IgD-negative memory B cell (primary cell): ENCODE measurements around the gene TLE7. TPM values are rescaled to one million over a fixed set of nuclear protein-coding genes. Genes with fewer than 3 reads are reported as not detected.

Source experiments
- H3K27ac Mint-ChIP-seq, 3 donors: one replicate each; pipeline ENCODE4 v1.8.0; 2020 to 2022; ENCODE audit warnings: mild to moderate bottlenecking in 3 of 3, mixed read lengths in 3 of 3, moderate library complexity in 1 of 3
- H3K27me3 Mint-ChIP-seq: one replicate; pipeline ENCODE4 v1.8.0; 2021; ENCODE audit warnings: mixed read lengths
- H3K36me3 Mint-ChIP-seq: one replicate; pipeline ENCODE4 v1.8.0; 2020; ENCODE audit warnings: mild to moderate bottlenecking, mixed read lengths
- H3K4me1 Mint-ChIP-seq, 3 donors: one replicate each; pipeline ENCODE4 v1.8.0; 2020 to 2022; ENCODE audit warnings: mixed read lengths in 3 of 3, mild to moderate bottlenecking in 1 of 3
- H3K4me3 Mint-ChIP-seq, 4 donors: one replicate each; pipeline ENCODE4 v1.8.0; 2020 to 2022; ENCODE audit warnings: mild to moderate bottlenecking in 4 of 4, mixed read lengths in 4 of 4, moderate library complexity in 3 of 4
- H3K9me3 Mint-ChIP-seq, 3 donors: one replicate each; pipeline ENCODE4 v1.8.0; 2020 to 2021; ENCODE audit warnings: mixed read lengths in 3 of 3, mild to moderate bottlenecking in 1 of 3
- polyA plus RNA-seq: library from polyadenylated mRNA; unstranded; fragments of 300-500 nt; fragmentation: Illumina TruSeq; gene quantifications from one replicate; pipeline ENCODE4 v1.2.3, GENCODE V29; 2021

Gene TLE7
- polyA plus RNA-seq: not detected

DNA sequence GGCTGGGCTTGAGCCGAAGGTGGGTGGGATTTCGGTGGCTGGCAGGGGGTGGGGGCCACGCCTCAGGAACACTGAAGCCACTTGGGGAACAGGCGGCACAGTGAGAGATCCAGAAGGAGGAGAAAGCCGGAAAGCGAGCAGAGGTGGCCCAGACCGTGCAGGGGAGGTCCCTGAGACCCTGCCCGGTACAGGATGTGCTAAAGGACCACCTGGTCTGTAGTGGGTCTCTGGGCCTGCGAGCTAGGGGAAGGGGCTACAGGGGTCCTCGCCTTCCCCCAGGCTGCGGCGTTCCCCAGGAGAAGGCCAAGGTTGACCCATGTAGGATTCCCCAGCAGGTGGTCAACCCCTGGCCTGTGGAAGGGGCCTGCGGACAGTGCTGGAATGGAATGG lies at the start of gene TLE7:
TLE7 (minus strand) TSS at position 4 of the 390 bp plus-strand sequence. CDS start 8,730 bp downstream, outside the sequence.
- no peak within 1 kb of the TSS for H3K4me3 Mint-ChIP-seq
- H3K27me3 Mint-ChIP-seq: peaks cover 9% of the 10 kb centered on the region
- H3K4me1 Mint-ChIP-seq: no peaks in the 10 kb centered on the region
- H3K9me3 Mint-ChIP-seq: peaks cover 6 to 14% (median 13%) of the 10 kb centered on the region in 3 donors
- H3K36me3 Mint-ChIP-seq: no peaks in the 10 kb centered on the region
- no peak within 1 kb of the TSS for H3K27ac Mint-ChIP-seq

DNA sequence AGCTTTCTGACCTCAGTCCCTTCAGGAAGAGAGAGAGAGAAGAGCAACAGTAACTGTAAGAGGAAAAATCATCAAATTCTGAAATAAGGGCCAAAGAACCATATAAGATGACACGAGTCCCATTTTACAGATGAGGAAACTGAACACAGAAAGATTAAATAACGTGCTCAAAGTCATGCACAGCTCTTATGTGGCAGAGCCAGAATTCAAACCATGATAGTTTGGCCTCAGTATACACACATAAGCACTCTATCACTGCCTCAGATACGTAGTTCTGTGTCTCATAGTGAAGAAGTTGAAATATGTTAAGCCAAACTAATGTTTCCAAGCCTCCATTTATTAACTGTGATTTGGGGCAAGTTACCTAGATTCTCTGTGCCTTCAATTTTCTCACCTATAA lies 49.2 kb upstream of the TLE7 start:
- H3K27ac Mint-ChIP-seq: no peak overlapping the region
- peaks cover 0 to 2% (median 0%) of the 10 kb centered on the region in 3 donors for H3K9me3 Mint-ChIP-seq
- H3K4me1 Mint-ChIP-seq: no peaks in the 10 kb centered on the region
- H3K27me3 Mint-ChIP-seq: peaks cover 6% of the 10 kb centered on the region
- H3K4me3 Mint-ChIP-seq: no peak overlapping the region
- no peaks in the 10 kb centered on the region for H3K36me3 Mint-ChIP-seq

DNA sequence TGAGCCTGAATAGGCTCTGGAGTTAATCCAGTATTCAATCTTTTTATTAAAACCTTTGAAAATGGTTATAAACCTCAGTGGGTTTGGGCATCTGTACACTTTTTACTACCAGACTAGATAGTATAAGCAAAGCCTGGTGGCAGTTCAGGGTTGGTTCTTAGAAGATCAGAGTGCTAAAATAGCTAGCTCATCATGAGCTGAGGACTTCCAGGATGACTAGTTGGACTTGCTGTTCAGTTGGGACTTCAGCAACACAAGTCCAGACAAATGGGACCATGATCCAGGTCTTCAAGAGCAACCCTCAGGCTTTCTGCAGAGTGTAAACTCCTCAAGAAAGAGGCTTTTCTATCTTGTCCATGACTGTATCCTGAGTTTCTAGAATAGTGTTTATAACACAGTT lies 48.5 kb upstream of the TLE7 start:
- H3K27ac Mint-ChIP-seq: no peak overlapping the region
- peaks cover 0 to 2% (median 0%) of the 10 kb centered on the region in 3 donors for H3K9me3 Mint-ChIP-seq
- no peaks in the 10 kb centered on the region for H3K36me3 Mint-ChIP-seq
- no peaks in the 10 kb centered on the region for H3K4me1 Mint-ChIP-seq
- H3K4me3 Mint-ChIP-seq: no peak overlapping the region
- H3K27me3 Mint-ChIP-seq: peaks cover 6% of the 10 kb centered on the region

DNA sequence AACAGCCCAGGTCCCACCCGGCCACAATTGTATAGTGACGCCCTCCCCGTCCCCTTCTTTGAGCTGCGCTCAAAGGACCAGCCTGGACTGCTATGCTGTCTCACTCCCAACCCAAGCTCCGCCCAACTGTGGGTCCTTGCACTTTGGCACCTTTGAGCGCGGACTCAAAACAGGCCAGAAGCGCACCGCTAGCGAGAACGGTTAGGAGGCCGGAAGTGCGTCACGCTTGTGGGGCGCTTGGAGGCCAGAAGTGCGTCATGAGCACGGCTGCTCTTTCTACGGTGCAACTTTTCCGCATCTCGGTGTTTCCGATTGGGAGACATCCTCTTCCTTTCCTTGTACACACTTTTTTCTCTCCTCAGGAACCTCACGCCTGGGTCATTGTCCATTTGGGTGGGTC lies 47.3 kb upstream of the TLE7 start, which contains the start of gene ZNF19:
ZNF19 (minus strand) TSS at position 203 of the 400 bp plus-strand sequence. CDS start 7,210 bp downstream, outside the sequence.
- H3K36me3 Mint-ChIP-seq: no peaks in the 10 kb centered on the region
- peaks cover 0 to 2% (median 0%) of the 10 kb centered on the region in 3 donors for H3K9me3 Mint-ChIP-seq
- peaks cover 6% of the 10 kb centered on the region for H3K27me3 Mint-ChIP-seq
- no peak within 1 kb of the TSS for H3K4me3 Mint-ChIP-seq
- H3K4me1 Mint-ChIP-seq: peaks cover 5 to 6% (median 6%) of the 10 kb centered on the region in 3 donors
- H3K27ac Mint-ChIP-seq: no peak within 1 kb of the TSS

DNA sequence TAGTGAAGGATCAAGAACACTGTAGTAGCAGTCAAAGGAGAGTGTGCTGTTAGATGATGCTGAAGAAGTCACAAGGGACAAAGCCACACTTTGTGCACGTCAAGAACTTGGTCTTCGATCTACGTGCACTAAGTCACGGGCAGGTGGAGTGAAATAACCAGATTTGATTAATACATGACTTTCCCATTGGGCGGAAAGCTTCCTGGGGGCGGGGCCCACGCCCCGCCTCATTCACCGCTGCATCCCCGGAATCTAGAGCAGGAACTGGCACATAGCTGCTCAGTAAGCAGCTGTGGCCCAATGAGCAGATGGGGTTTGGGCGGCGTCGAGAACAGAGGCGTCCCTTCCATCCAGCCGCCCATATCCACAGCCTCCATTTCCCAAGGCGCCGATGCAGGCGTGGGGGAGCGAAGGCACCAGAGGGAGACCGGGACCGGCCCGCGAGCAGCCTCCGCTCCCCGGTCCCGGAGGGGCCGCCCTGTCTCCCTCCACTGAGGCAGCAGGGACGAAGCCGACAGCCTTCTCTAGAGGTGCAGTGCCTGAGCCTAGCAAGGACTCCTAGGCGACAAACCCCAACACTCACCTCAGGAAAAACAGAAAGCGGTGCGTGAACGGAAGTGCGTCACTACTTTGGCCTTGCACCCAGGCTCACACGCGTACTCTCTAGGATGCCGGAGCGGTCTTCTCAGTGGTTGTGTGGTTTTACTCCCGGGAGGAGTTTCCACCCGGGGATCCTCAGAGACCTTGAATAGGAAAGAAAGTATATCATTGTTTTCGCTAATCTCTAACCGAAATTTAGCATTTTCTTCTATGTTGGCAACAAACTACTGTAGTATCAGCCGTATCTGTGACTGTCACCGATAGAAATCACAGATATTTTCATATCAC lies 42.4 kb upstream of the TLE7 start:
- H3K36me3 Mint-ChIP-seq: peaks cover 12% of the 10 kb centered on the region
- H3K27ac Mint-ChIP-seq: peak overlapping the region; percentile 84 to 95 (median 90)
- H3K4me1 Mint-ChIP-seq: peaks cover 14 to 15% (median 15%) of the 10 kb centered on the region in 3 donors
- H3K27me3 Mint-ChIP-seq: peaks cover 3% of the 10 kb centered on the region
- H3K9me3 Mint-ChIP-seq: peaks cover 0 to 2% (median 0%) of the 10 kb centered on the region in 3 donors
- peak overlapping the region; percentile 79 to 95 (median 90) for H3K4me3 Mint-ChIP-seq

DNA sequence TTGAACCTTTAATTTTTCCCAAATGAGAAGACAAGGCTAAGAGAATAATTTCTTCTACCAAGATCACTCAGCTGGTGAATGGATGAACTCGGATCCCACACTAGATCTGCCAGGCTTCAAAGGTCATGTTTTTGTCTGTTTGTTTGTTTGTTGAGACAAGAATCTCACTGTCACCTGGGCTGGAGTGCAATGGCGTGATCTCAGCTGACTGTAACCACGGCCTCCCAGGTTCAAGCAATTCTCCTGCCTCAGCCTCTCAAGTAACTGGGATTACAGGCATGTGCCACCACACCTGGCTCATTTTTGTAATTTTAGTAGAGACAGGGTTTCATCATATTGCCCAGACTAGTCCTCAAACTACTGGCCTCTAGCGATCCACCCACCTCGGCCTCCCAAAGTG lies 40.7 kb upstream of the TLE7 start:
- Mint-ChIP-seq H3K36me3 (peaks cover 15% of the 10 kb centered on the region), H3K27ac (peak overlapping the region; percentile 41 to 95 (median 84)), H3K4me1 (peaks cover 14 to 16% (median 15%) of the 10 kb centered on the region in 3 donors), H3K27me3 (no peaks in the 10 kb centered on the region), H3K9me3 (peaks cover 0 to 2% (median 0%) of the 10 kb centered on the region in 3 donors), H3K4me3 (peak overlapping the region in 1 of 4 donors; percentile 24)

DNA sequence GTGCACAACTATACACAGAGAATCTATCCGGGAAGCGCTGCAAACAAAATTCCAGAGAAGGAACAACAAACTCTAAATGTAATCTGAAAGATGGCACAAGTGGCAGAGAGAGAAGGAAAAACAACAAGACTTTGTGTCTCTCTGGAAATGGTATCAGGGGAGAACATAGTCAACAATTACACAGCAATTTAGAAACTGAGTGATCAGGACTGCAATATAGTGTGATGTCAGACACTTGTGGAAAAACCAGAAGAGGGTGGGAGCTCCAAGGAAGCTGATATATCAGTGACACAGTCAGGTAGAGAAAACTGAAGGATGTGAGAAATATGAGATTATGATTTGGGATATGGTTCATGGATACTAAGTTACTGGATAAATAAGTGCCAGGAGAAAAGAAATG lies 39.1 kb upstream of the TLE7 start:
- peak overlapping the region in 1 of 4 donors; percentile 18 for H3K4me3 Mint-ChIP-seq
- H3K36me3 Mint-ChIP-seq: peaks cover 18% of the 10 kb centered on the region
- no peaks in the 10 kb centered on the region for H3K9me3 Mint-ChIP-seq
- H3K27ac Mint-ChIP-seq: peak overlapping the region in 1 of 3 donors; percentile 19
- no peaks in the 10 kb centered on the region for H3K27me3 Mint-ChIP-seq
- peaks cover 14 to 17% (median 15%) of the 10 kb centered on the region in 3 donors for H3K4me1 Mint-ChIP-seq

DNA sequence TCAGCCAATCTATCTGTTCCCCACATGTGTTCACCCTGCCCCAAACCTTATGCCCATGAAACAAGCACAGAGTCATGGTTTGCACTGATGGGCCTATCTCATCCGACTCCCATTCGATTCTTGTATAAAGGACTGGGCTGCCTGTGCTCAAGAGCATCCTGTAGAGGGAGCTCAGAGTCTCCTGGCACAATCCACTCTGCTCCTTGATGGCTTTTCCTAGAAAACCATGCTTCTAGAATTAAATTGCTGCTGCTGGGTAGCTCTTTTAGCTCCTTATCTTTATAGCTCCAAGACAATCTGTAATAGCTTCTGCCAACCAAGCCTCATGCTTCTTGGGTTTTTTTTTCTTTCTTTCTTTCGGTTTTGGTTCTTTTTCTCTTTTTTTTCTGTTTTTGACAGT lies 37.6 kb upstream of the TLE7 start:
- Mint-ChIP-seq H3K27ac (no peak overlapping the region), H3K27me3 (no peaks in the 10 kb centered on the region), H3K4me3 (no peak overlapping the region), H3K4me1 (peaks cover 8 to 11% (median 9%) of the 10 kb centered on the region in 3 donors), H3K36me3 (peaks cover 26% of the 10 kb centered on the region), H3K9me3 (no peaks in the 10 kb centered on the region)

DNA sequence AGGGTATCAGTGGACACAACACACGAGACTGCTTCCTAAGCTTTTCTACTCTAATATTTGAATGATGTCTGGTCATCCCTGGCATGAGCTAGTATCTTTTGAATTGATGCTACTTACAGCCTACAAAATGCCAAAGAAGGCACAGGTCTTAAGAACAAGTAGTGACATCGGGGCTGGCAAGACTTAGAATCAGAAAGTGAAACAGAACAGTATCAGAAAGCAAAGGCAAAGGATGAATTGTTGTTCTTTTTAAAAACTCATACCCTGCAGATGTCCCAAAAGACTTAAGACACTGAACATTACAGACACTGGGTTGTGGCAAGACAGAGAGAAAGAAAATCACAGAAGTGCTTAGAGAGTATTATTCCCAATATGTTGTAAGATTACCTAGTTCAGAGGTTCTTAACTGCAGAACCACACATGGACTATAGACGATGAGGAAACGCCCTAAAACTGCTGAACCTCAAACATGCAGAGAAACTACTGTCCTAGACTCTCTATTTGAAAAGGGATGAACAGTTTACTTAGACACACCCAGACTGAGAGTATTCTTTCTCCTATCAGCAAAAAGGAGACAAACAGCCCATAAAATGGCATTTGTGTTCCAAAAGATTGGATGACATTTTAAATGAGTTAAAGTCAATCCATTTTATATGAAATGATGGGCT lies 34.7 kb upstream of the TLE7 start:
- H3K36me3 Mint-ChIP-seq: peaks cover 29% of the 10 kb centered on the region
- H3K27ac Mint-ChIP-seq: no peak overlapping the region
- peak overlapping the region in 1 of 4 donors; percentile 10 for H3K4me3 Mint-ChIP-seq
- no peaks in the 10 kb centered on the region for H3K9me3 Mint-ChIP-seq
- peaks cover 0 to 6% (median under 1%) of the 10 kb centered on the region in 3 donors for H3K4me1 Mint-ChIP-seq
- H3K27me3 Mint-ChIP-seq: no peaks in the 10 kb centered on the region

DNA sequence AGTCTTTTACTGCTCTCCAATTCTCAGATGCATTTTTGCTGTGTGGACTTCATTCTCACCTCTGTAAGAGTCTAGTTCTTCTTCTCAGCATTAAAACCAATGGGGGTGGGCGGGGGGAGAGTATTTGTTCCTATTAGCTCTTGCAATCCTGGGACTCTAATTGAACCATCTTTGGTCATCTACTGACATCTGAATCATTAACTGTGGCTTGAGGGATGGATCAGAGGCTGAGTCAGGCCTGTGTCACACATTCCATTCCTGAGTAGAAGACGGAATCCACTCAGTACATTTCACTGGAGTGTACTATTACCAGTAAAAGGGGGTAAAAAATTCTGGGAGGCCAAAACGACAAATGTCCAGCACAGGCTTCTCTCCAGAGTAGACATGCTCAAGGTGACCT lies 33.0 kb upstream of the TLE7 start:
- no peaks in the 10 kb centered on the region for H3K9me3 Mint-ChIP-seq
- no peaks in the 10 kb centered on the region for H3K27me3 Mint-ChIP-seq
- no peak overlapping the region for H3K27ac Mint-ChIP-seq
- H3K4me3 Mint-ChIP-seq: no peak overlapping the region
- peaks cover 0 to 2% (median 0%) of the 10 kb centered on the region in 3 donors for H3K4me1 Mint-ChIP-seq
- peaks cover 24% of the 10 kb centered on the region for H3K36me3 Mint-ChIP-seq

DNA sequence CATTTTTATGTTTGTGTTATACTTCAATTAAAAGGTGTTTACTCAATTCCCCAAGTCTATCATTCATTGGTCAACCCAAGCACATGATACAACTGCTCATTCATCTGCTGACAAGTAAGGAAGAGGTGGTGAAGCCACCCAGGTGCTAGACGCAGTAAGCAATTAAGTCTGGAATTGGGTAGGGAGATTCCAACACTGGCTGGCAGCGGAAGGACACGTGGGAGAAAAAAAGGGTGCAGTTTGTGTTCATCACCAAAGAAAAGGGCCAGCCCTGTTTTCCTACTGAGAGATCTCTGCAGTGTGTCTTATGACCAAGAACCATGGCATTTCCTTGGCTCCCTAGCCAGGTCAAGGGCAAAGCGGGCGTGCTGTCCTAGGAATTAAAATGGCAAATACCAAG lies 32.0 kb upstream of the TLE7 start:
- Mint-ChIP-seq H3K9me3 (no peaks in the 10 kb centered on the region), H3K36me3 (peaks cover 25% of the 10 kb centered on the region), H3K4me3 (no peak overlapping the region), H3K27ac (no peak overlapping the region), H3K4me1 (peaks cover 0 to 2% (median 0%) of the 10 kb centered on the region in 3 donors), H3K27me3 (no peaks in the 10 kb centered on the region)

DNA sequence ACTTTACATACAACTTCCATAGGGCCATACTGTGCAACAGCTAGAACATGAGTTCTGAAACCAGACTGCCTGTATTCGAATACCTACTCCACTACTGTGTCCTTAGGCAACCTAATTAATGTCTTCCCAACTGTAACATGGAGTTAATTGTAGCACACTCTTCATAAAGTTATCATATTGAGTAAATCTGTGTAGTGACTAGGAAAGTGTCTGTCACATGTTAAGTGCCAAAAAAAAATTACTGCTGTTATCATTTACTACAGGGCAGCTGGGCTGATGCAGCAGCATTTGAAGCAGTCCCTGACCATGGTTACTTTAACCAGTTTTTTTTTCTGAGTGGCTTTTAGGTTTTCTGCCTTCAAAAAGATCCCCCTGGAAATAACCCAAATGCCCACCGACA lies 31.1 kb upstream of the TLE7 start:
- Mint-ChIP-seq H3K27me3 (no peaks in the 10 kb centered on the region), H3K9me3 (no peaks in the 10 kb centered on the region), H3K4me1 (peaks cover 0 to 2% (median 0%) of the 10 kb centered on the region in 3 donors), H3K27ac (peak overlapping the region in 1 of 3 donors; percentile 37), H3K4me3 (no peak overlapping the region), H3K36me3 (peaks cover 23% of the 10 kb centered on the region)

DNA sequence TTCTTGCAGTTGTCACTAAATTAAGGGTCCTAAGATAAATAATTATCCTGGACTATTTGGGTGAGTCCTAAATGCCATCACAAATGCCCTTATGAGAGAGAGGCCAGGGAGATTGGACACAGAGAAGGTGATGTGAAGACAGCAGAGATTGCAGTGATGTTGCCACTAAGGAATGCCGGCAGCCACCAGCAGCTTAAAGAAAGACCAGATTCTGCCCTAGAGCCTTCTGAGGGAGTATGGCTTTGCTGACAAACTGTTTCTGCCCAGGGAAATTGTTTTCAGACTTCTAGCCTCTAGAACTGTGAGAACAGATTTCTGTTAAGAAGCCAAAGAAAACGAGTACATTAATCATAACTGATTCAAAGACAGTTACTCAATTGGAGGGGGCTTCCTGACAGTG lies 30.2 kb upstream of the TLE7 start:
- Mint-ChIP-seq H3K4me3 (no peak overlapping the region), H3K36me3 (peaks cover 22% of the 10 kb centered on the region), H3K27me3 (no peaks in the 10 kb centered on the region), H3K27ac (peak overlapping the region in 1 of 3 donors; percentile 58), H3K9me3 (no peaks in the 10 kb centered on the region), H3K4me1 (no peaks in the 10 kb centered on the region)

DNA sequence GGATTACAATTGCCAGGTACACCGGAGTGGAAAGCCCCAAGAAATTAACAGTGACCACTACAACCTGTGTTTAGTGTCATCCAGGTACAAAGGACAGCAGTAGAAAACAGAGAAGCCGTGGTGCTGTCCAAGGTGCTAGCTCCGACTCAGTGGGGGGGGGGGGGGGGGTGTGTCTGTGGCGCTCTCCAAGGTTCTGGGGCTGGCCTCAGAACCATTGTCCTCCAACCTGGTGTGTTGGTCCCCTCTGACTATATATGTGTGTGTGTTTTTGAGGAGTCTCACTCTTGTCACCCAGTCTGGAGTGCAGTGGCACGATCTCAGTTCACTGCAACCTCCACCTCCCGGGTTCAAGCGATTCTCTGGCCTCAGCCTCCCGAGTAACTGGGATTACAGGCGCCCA lies 26.0 kb upstream of the TLE7 start:
- Mint-ChIP-seq H3K9me3 (no peaks in the 10 kb centered on the region), H3K27me3 (no peaks in the 10 kb centered on the region), H3K27ac (peak overlapping the region in 1 of 3 donors; percentile 71), H3K4me3 (peak overlapping the region in 1 of 4 donors; percentile 27), H3K4me1 (peaks cover 0 to 4% (median 0%) of the 10 kb centered on the region in 3 donors), H3K36me3 (peaks cover 11% of the 10 kb centered on the region)

DNA sequence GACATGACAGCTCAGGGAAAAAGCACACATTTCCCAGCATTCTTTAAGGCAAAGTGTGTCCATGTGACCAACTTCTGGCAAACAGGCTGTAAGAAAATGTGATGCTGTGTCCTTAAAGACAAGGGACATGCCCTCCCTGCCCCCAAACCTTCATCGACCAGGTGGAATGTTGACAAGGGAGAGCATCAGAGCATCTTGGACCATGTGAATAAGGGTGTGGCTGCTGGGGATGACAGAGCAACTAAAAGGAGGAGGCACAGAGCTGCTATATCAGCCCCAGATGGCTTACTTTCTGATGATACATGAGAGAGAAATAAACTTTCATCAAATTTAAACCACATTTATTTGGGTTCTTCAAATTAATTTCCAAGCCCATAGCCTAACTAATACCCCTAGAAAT lies 22.4 kb upstream of the TLE7 start:
- no peaks in the 10 kb centered on the region for H3K9me3 Mint-ChIP-seq
- H3K27ac Mint-ChIP-seq: peak overlapping the region in 1 of 3 donors; percentile 55
- H3K4me1 Mint-ChIP-seq: peaks cover 8 to 21% (median 8%) of the 10 kb centered on the region in 3 donors
- peak overlapping the region in 1 of 4 donors; percentile 76 for H3K4me3 Mint-ChIP-seq
- no peaks in the 10 kb centered on the region for H3K27me3 Mint-ChIP-seq
- peaks cover 3% of the 10 kb centered on the region for H3K36me3 Mint-ChIP-seq
